Measurements from ENCODE around the gene OSCAR. TPM values are rescaled to one million over a fixed set of nuclear protein-coding genes. Genes with fewer than 3 reads are reported as not detected.
A peak's percentile ranks its signal among the peaks of the same experiment; 100 is the strongest.

The OSCAR gene
- total and polyA plus RNA-seq, 2 of the 13 experiments (the other 11 are each of a cell fraction or from before 2014, with no cell fraction given): 1.9 TPM; not detected in 1

GRCh38 chr19:54115109-54116063 lies 14.8 kb upstream of the OSCAR start, which contains the start of the genes PRPF31 and TFPT (continued):
- TF ChIP-seq, protein P1, sequence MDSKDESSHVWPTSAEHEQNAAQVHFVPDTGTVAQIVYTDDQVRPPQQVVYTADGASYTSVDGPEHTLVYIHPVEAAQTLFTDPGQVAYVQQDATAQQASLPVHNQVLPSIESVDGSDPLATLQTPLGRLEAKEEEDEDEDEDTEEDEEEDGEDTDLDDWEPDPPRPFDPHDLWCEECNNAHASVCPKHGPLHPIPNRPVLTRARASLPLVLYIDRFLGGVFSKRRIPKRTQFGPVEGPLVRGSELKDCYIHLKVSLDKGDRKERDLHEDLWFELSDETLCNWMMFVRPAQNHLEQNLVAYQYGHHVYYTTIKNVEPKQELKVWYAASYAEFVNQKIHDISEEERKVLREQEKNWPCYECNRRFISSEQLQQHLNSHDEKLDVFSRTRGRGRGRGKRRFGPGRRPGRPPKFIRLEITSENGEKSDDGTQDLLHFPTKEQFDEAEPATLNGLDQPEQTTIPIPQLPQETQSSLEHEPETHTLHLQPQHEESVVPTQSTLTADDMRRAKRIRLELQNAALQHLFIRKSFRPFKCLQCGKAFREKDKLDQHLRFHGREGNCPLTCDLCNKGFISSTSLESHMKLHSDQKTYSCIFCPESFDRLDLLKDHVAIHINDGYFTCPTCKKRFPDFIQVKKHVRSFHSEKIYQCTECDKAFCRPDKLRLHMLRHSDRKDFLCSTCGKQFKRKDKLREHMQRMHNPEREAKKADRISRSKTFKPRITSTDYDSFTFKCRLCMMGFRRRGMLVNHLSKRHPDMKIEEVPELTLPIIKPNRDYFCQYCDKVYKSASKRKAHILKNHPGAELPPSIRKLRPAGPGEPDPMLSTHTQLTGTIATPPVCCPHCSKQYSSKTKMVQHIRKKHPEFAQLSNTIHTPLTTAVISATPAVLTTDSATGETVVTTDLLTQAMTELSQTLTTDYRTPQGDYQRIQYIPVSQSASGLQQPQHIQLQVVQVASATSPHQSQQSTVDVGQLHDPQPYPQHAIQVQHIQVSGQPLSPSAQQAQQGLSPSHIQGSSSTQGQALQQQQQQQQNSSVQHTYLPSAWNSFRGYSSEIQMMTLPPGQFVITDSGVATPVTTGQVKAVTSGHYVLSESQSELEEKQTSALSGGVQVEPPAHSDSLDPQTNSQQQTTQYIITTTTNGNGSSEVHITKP (CRISPR knock-in tag; IDR thresholded peaks at IDR 0.05; ENCODE audit: low read depth): peak; percentile 18; the same call in 1 of the 2 replicates
- TF ChIP-seq BCL6 (CRISPR knock-in tag; IDR thresholded peaks at IDR 0.05) (peak; percentile 9; the same call in 1 of the 2 replicates), ZNF44 (CRISPR knock-in tag; IDR thresholded peaks at IDR 0.05) (0 out of 2 replicates have a peak, but pooled peaks have one; percentile 86), ZNF414 (CRISPR knock-in tag; IDR thresholded peaks at IDR 0.05) (no peak), ZNF34 (CRISPR knock-in tag; IDR thresholded peaks at IDR 0.05; ENCODE audit: borderline replicate concordance) (peak; percentile 95; the same call in 1 of the 2 replicates), FOXP1 (IDR thresholded peaks at IDR 0.05) (no peak), FOXP1 (CRISPR knock-in tag; IDR thresholded peaks at IDR 0.05) (no peak; the same call in 1 of the 2 replicates), MIER3 (CRISPR knock-in tag; IDR thresholded peaks at IDR 0.05; ENCODE audit: borderline replicate concordance) (peak; percentile 66; the same call in 1 of the 2 replicates), RNF219 (CRISPR knock-in tag; IDR thresholded peaks at IDR 0.05) (peak; percentile 50; the same call in 1 of the 2 replicates), ZNF605 (CRISPR knock-in tag; IDR thresholded peaks at IDR 0.05) (peak; percentile 79; the same call in 1 of the 2 replicates), SRSF4 (IDR thresholded peaks at IDR 0.05; ENCODE audit: low read depth, low read length, poor library complexity, severe bottlenecking) (no peak), ZNF383 (CRISPR knock-in tag; IDR thresholded peaks at IDR 0.05; ENCODE audit: borderline replicate concordance) (no peak), MBD4 (IDR thresholded peaks at IDR 0.05; ENCODE audit: borderline replicate concordance, low read length) (no peak), AKAP8 (CRISPR knock-in tag; IDR thresholded peaks at IDR 0.05) (peak; percentile 15), ZNF337 (CRISPR knock-in tag; IDR thresholded peaks at IDR 0.05; ENCODE audit: borderline replicate concordance, low read depth) (peak; percentile 93; the same call in 1 of the 2 replicates), PRPF4 (IDR thresholded peaks at IDR 0.05; ENCODE audit: low read depth, low read length, poor library complexity, severe bottlenecking) (peak; percentile 99), JARID2 (CRISPR knock-in tag; IDR thresholded peaks at IDR 0.05; ENCODE audit: insufficient replicate concordance) (peak; percentile 83)
- TF ChIP-seq, protein P2, sequence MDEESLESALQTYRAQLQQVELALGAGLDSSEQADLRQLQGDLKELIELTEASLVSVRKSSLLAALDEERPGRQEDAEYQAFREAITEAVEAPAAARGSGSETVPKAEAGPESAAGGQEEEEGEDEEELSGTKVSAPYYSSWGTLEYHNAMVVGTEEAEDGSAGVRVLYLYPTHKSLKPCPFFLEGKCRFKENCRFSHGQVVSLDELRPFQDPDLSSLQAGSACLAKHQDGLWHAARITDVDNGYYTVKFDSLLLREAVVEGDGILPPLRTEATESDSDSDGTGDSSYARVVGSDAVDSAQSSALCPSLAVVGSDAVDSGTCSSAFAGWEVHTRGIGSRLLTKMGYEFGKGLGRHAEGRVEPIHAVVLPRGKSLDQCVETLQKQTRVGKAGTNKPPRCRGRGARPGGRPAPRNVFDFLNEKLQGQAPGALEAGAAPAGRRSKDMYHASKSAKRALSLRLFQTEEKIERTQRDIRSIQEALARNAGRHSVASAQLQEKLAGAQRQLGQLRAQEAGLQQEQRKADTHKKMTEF (CRISPR knock-in tag; IDR thresholded peaks at IDR 0.05): peak; percentile 90
- TF ChIP-seq, protein P3, sequence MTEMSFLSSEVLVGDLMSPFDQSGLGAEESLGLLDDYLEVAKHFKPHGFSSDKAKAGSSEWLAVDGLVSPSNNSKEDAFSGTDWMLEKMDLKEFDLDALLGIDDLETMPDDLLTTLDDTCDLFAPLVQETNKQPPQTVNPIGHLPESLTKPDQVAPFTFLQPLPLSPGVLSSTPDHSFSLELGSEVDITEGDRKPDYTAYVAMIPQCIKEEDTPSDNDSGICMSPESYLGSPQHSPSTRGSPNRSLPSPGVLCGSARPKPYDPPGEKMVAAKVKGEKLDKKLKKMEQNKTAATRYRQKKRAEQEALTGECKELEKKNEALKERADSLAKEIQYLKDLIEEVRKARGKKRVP (CRISPR knock-in tag; IDR thresholded peaks at IDR 0.05): peak in 1 of 2 experiments; percentile 66; a peak in 2 of 4 replicates
